Head of caudate nucleus (tissue), 42 donors: ENCODE results near the gene RIMKLA.

Experiments used
- DNase-seq, 42 donors: peaks; one replicate each; pipeline versions ENCODE4 v3.0.0 to v3.0.0-alpha.2; 2020 to 2021; ENCODE audit warnings: mixed read lengths in 7 of 42
- intact Hi-C: fragments of 100-400 bp; cut with DNase I; formaldehyde crosslinking; loops from one replicate; pipeline ENCODE4 v1.15.0; 2022

RIMKLA gene

DNA sequence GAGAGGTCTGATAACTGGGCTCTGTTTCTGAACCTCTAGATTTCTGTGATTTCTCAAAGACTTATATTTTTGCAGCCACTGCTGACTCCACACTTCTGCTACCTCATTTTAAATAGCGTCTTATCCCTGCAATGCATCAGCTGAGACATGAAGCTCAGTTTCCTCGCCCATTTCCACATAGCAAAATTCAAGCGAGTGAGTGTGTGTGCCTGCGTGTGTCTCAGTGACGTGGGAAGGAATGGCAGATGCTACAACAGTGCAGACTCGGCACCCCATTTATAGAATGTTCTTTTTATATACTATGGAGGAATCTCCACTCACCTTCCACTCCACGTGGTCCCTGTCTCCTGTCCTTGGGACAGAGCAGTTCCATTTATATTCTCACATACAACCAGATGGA is 39.5 kb downstream of the RIMKLA start:
- intact Hi-C loops = no loop called here
- peak in 38 of 42 donors; percentile 10 to 84 (median 50) for DNase-seq

DNA sequence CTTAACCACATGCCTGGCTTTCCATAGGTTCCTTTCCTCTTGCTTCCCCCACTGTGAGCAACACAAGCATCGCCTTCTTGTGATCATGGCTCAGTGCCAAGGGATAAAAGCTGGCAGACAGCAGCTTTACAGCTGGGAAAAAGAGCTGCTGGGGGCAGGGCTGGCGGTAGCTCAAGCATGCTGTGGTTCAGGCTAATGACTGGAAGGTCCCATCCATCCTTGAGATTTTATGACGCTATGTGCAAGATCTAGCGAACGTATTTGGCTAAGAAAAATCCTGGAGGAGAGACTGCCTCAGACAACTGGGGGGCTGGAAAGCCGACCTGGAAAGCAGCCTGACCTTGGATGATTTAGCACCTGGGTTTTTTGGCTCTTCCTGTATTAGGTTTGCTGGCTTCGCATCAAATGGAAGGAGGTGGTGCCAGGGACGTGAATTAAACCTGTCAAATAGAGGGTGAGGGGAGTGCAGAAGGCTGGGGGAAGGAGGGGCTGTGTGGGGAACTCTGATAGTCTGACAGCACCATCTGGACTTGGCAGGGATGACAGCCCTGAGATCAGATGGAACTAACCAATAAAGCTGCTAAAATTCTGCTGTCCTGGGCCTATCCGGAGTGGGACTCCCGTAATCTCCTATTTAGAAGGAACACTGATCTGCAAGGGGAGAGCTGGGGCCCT is 40.5 kb downstream of the RIMKLA start:
- intact Hi-C loops = no loop called here
- DNase-seq = peak in 39 of 42 donors; percentile 25 to 76 (median 57)

DNA sequence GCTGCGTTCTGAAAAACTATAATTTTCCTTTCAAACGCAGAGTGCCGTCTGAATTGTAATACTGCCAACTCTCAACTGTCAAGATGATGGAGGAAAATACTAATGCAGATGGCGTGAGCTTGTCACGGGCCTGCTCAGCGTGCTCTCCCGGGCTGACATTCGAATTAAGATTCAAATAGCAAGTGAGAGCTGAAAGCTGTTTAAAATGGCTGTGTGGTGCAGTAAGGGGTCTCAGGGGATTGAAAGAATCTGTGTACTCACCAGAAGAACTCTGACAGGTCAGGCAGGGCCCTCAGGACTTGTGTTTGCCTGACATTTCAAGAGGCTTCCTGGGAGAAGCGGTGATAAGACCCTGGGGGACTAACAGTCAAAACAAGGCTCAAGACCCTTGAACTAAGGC is 42.1 kb downstream of the RIMKLA start:
- peak in 29 of 42 donors; percentile 11 to 72 (median 46) for DNase-seq
- intact Hi-C loops = no loop called here

DNA sequence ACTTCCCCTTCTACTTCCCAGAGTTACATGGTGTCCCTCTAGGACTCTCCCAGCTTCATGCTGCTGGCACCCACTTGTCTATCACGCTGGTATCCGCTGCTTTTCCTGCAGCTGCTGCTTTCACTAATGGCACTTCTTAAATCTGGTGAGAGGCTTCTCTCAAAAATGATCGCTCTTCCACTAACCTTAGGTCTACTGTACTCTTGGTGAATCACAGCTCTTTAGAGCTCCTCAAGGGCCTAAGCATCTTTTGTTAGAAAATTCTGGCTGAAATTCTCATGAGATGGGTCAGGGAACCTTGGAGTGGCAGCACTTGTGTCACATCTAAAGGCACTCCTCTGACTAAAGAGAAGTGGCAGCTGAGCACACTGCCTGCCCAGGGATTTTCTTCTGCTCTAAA is 43.1 kb downstream of the RIMKLA start:
- peak in 2 of 42 donors; percentile 3 to 10 for DNase-seq
- intact Hi-C loops = no loop called here

DNA sequence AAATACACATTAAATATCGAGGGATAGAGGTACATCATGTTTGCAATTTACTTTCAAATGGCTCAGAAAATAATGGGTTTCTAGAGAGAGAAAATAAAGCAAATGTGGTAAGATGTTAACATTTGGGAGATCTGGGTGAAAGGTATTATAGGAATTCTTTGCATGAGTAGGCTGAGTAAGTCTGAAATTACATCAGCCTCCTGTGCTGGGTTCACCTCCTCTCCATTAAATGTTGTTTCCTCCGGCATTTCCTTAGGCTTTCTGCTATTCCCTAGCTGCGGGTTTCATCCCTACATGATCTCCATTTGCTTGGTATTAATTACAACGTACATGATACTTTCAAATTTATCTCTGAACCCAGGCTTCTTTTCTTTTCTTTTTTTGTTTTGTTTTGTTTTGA is 43.6 kb downstream of the RIMKLA start:
- no peak for DNase-seq
- intact Hi-C loops = no loop called here

DNA sequence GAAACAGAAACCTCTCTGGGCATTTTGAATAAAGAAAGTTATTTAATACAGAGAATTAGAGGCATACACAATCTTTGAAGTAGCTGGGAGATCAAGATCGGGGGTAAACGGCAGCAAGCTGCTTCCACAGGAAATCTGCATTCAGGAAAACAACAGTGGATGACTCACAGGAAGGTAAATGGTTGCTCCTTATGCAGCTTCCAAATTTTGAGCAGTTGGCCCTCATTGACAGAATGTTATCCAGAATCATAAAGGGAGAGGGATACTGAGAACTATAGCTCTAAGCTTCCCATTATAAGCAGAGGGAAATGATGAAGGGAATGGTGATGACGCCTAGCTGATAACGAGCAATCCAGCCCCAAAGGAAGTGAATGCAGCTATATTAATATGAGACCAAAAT is 46.6 kb downstream of the RIMKLA start:
- intact Hi-C loops = no loop called here
- no peak for DNase-seq

DNA sequence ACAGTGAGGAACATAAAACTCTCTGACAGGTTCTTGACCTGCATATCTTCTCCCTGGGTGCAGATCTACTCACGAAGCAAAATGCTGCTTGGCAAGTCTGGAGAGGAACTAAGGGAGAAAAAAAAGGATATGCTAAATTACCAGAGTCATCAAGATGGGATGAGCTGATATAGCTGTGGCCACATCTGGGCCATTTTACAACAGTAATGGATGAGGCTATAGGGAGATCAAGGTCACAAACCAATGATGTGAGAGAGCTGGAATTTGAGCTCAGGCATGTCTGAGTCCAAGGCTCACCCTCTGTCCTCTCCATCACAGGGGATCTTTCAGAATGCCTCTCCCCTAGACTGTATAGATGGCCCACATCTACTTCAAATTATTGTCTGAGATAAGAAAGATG is 49.0 kb downstream of the RIMKLA start:
- intact Hi-C loops = no loop called here
- no peak for DNase-seq

DNA sequence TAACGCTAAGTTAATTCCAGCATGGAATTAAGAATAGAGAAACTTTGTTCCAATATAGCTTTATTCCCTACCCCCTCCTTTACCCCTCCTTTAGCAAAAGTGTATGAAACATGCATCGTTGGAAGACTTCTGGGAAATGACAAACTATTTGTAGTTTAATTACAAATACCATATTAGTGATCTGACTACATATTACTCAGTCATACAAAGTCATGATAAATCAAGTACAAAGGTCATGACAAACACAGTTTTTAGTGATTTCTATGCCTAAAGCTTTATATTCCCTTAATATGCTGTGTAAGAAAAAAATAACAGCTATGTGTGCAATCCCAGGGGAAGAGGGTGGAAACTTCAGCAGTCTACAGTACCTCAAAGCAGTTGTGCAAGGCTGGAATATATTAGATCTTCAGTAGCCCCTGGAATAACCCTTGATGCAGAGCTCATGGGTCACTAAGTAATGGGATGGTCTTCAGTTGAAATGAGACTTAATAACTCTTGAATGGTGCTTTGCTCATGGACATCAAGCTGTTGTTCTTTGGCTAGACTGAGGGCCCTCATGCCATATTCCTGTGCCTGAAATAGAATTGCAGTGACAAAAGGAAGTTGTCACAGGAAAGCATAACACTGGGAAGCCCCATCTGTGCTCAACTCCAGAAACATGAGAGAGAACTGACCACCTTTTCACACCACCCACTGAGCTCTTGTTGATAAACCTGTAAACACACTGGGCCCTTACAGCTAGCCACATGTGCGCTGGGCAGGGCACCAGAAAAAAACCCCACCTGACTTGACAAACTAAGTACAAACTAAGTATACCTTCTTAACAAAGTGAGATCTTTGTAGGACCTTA is 49.9 kb downstream of the RIMKLA start:
- intact Hi-C loops = no loop called here
- no peak for DNase-seq

DNA sequence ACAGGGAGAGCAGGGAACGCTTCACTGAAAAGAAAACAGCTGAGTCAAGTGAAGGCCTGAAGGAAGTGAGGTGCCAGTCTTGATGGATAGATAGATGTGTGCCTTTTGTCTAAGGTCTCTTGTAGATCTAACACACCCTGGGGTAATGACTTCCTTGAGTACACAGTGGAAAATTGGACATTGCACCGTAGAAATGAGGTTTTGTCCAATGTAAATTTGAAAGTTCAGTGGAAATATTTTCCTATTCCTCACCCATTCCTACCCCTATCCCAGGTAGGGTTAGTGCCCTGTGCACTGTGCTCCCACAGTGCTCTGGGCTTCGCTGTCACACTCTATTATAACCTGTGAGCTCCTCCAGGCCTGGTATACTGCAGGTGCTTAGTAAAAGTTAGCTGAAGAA is 50.9 kb downstream of the RIMKLA start:
- intact Hi-C loops = no loop called here
- no peak for DNase-seq

DNA sequence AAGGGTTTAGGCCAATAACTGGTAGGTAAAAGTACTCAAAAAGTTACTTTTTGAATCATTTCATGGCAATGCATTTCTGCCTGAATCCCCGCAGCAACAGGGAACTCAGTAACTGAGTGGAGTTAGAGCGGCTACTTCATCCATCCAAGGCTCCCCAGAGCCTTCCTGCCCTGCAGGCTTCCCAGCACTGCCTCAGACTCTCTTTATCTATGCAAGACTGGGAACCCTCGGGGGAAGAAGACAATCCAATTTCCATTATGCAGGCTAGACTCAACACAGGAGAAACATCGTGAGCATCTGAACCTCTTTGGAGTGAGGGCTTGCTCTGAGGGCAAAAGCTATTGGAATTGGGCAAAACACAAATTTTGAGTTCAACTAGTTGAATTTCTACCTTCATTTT is 52.1 kb downstream of the RIMKLA start:
- intact Hi-C loops = no loop called here
- no peak for DNase-seq

DNA sequence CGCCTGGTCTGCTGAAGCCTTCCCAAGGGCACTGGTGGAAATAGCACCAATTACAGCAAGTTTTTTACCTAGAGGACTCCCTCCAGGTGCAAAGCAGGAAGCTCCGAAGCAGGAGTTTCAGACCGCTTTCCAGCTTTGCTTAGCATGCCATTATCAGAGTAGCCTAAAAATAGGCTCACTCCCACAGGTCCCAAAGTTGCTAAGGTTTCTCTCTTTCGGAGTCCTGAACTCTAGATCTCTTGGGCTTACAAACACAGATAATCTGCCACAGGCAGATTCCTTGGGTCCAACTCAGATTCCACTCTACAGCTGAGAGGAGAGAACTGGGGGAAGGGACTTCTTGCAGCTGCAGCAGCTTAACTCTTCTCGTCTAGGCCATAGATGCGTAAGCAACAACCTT is 52.8 kb downstream of the RIMKLA start:
- peak in 6 of 42 donors; percentile 20 to 68 (median 36) for DNase-seq
- intact Hi-C loops = no loop called here

DNA sequence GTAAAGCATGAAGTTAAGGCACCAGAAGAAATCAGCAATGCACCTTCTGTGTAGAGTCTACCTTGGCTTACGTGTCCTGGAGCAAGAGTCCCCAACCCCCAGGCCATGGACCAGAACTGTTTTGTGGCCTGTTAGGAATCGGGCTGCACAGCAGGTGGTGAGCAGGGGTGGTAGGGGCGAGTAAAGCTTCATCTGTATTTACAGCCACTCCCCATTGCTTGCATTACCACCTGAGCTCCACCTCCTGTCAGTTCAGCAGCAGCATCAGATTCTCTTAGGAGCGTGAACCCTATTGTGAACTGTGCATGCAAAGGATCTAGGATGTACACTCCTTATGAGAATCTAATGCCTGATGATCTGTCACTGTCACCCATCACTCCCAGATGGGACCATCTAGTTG is 53.7 kb downstream of the RIMKLA start:
- intact Hi-C loops = no loop called here
- no peak for DNase-seq

DNA sequence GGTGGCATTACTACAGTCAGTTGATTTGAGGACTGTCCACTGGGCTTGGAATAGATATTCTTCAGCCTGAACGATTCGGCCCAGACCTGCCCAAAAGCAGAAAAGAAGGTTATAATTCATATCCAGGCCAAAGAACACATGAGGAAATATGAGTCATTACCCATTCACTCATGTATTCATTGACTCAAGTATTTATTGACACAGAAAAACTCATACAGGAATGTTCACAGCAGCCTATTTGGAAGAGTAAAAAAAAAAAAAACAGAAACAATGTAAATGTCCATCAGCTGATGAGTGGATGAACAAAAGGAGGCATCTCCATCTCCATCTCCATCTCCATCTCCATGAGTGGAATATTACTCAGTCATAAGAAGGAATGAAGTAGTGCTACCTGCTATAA is 59.3 kb downstream of the RIMKLA start:
- DNase-seq = no peak
- intact Hi-C loops = no loop called here

DNA sequence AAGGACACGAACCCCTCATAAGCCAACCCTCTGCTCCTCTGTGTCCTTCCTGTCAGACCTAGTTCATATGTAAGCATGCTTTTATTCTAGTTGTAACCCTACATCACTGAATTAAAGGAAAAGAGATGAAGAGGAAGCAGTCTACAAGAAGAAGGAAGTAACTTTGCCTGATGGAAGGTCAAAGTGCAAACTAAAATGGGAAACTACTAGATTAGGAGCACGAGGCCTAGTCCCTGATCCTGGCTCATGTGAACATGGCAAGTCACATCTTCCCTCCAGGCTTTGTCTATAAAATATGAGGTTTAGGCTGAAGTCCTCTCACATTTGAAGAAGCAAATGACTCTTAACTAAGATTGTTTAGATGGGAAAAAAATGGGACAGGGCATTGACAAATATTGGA is 62.1 kb downstream of the RIMKLA start:
- no peak for DNase-seq
- intact Hi-C loops = no loop called here

DNA sequence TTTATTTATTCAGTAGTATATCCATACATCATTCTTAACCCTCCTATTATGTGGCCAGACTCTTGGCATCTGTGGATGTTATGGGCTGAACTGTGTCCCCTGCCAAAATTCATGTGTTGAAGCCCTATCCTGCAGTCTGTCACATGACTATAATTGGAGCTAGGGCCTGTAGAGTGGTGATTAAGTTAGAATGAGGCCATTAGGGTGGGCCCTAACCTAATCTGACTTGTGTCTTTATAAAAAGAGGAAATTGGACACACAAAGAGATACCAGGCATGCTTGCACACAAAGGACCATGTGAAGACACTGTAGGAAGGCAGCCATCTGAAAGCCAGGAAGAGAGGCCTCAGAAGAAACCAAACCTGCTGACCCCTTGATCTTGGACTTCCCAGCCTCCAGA is 68.7 kb downstream of the RIMKLA start:
- no peak for DNase-seq
- intact Hi-C loops = no loop called here

DNA sequence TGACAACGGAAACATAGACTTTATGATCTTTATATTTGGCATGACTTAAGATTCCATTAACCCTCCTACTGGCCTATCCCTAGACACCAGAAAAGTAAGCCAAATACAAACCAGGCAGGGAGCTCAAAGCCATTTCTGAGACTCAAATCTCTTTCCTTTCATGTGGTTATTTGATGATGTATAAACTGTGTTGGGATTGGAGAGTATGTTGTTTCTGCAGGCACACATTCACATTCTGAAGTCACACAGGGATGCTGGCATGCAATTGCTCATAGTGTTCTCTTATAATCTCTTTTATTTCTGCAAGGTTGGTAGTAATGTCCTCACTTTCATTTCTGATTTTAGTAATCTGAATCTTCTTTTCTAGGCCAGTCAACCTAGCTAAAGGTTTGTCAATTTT is 69.5 kb downstream of the RIMKLA start:
- intact Hi-C loops = no loop called here
- DNase-seq = no peak

DNA sequence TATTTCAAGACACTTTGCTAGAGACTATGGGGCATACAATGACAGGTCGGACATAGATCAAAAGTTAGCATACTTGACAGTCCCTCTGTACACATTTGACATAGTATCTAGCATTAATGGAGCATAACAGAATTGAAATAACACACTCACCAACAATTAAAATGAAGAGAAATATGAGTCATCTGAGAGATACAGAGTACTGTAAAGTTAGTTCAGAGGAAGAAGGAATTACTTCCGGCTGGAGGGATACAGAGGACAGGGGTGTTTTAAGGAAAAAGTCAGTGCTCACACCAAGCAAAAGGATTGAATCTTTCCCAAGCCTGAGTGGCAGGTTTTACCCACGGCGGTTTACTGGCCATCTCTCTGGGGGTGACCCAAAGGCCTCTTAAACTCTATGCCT is 72.8 kb downstream of the RIMKLA start:
- DNase-seq = no peak
- intact Hi-C loops = no loop called here

DNA sequence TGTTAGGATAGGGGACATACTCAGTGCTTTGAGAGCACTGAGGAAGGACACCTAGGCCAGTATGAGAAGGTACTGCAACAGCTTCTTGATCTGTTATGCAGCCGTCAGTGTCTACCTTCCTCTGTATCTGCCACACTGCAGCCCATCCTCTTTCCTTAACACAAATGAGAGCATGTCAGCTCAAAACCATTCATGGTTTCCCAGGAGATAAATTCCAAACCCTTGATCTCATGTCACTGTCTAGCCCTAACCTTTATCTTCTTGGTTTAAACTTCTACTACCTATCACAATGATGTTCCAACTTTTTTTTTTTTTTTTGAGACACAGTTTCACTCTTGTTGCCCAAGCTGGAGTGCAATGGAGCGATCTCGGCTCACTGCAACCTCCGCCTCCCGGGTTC is 73.8 kb downstream of the RIMKLA start:
- DNase-seq = no peak
- intact Hi-C loops = no loop called here

DNA sequence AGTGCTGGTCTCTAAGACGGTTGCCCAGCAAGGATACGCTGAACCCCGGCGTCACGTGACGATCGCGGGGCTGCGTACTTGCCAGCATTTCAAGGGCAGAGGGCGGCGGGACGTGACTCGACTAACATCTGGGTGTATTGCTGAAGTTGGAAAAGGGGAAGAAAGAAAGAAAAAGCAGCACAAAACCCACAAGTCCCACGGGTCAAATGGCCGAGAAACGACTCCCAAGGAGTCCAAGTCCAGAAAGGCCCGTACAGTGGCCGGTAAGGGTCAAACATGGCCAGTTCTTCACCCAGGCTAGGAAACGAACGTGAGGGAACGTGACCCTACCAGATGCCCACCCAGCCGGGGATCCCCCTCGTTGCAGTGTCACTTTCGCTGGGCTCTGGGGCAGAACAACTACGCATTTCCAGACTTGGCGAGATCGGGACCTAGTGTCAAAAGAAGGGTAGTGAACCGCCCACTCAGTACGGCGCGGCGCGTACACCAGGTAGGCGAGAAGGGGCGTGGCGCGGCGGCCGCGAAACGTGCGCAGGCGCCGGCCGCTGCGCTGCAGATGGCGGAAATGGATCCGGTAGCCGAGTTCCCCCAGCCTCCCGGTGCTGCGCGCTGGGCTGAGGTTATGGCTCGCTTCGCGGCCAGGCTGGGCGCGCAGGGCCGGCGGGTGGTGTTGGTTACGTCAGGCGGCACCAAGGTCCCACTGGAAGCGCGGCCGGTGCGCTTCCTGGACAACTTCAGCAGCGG is 75.6 kb downstream of the RIMKLA start, which contains the start of the genes PPCS and ZMYND12:
TSS of gene PPCS (plus strand) at position 534 of the 744 bp plus-strand sequence. CDS start at position 557, 23 bp downstream.
TSS of gene ZMYND12 (minus strand) at position 13 of the 744 bp plus-strand sequence. CDS start 25 bp downstream, outside the sequence.
- intact Hi-C loops = loop anchor here (2.0 kb wide), 1 partner anchor 121 kb away; the partner anchor contains the start of gene FOXJ3
- peak; percentile 69 to 93 (median 85) for DNase-seq

DNA sequence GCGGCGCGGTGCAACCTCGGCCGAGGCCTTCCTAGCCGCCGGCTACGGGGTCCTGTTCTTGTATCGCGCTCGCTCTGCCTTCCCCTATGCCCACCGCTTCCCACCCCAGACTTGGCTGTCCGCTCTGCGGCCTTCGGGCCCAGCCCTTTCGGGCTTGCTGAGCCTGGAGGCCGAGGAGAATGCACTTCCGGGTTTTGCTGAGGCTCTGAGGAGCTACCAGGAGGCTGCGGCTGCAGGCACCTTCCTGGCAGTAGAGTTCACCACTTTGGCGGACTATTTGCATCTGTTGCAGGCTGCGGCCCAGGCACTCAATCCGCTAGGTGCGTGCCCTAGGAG is 76.1 kb downstream of the RIMKLA start:
- intact Hi-C loops = loop anchor here (2.0 kb wide), 1 partner anchor 122 kb away; the partner anchor contains the start of gene FOXJ3
- peak in 35 of 42 donors; percentile 23 to 73 (median 47) for DNase-seq
